ENCODE results near the gene REXO4. TPM values are rescaled to one million over a fixed set of nuclear protein-coding genes. Genes with fewer than 3 reads are reported as not detected.

The REXO4 gene
- total and polyA plus RNA-seq, 2 of the 13 experiments (the other 11 are each of a cell fraction or from before 2014, with no cell fraction given), result 18.5 to 30.4 TPM

DNA sequence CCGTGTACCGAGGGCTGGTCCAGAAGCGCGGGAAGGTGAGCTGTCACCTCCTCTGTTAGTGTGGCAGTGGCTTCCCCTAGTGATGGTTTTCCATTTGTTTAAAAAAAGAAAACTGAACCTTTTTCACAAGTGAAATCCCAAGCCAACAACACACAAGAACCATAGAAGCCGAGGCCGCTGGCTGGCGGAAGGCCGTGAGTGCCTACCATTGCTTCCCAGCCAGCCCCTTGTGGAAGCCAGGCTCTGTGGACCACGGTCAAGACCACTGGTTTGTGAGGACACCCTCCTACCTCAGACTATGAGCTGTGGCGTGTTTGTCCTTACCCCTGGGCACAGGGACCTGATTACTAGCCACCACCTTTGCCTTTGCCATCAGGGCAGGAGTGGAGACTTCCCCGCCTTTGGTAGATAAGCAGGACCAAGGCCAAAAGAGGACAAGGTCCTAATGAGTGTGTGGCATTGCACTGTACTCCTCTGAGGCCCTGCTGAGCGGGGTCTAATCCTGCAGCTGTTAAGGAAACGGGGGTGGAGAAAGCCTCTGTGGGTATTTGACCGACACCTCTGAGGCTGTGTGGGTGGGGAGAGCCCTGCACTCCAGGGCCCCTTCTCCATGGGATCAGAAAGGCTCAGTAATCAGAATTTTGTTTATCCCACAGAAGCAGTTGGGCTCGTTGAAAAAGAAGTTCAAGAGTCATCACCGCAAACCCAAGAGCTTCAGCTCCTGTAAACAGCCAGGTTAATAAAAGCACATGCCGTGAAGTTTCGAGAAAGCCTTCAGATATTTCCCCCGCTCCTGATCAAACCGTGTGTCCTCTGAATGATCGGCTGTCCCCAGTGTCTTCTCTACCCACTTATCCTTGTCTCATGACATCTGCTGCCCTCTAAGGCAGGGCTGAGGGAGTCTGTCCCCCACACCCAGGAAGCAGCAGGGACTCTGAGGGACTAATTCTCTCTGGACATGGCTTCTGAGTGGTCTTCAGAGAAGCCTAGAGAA, 57.1 kb downstream of the REXO4 start (continued):
- TF ChIP-seq, protein P1, sequence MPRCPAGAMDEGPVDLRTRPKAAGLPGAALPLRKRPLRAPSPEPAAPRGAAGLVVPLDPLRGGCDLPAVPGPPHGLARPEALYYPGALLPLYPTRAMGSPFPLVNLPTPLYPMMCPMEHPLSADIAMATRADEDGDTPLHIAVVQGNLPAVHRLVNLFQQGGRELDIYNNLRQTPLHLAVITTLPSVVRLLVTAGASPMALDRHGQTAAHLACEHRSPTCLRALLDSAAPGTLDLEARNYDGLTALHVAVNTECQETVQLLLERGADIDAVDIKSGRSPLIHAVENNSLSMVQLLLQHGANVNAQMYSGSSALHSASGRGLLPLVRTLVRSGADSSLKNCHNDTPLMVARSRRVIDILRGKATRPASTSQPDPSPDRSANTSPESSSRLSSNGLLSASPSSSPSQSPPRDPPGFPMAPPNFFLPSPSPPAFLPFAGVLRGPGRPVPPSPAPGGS (CRISPR knock-in tag; IDR thresholded peaks at IDR 0.05), result 0 out of 2 replicates have a peak, but pooled peaks have one; percentile 32
- TF ChIP-seq, protein P2, sequence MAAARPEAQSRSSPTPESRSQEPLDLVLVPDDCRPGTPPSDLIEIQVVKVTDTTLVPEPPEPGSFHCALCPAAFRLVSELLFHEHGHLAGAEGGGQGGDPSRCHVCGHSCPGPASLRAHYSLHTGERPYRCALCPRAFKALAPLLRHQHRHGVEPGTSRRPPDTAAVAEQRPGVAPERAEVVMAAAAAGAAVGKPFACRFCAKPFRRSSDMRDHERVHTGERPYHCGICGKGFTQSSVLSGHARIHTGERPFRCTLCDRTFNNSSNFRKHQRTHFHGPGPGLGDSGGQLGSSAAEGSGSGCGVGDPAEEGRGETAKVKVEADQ (CRISPR knock-in tag; IDR thresholded peaks at IDR 0.05; ENCODE audit: borderline replicate concordance), result peak; percentile 33; the same call in 1 of the 2 replicates
- TF ChIP-seq KDM2A (CRISPR knock-in tag; IDR thresholded peaks at IDR 0.05; ENCODE audit: borderline replicate concordance, low read depth) (peak; percentile 37; the same call in 1 of the 2 replicates), RXRA (CRISPR knock-in tag; IDR thresholded peaks at IDR 0.05) (peak; percentile 54; the same call in 1 of the 2 replicates), ZSCAN5A (CRISPR knock-in tag; IDR thresholded peaks at IDR 0.05; ENCODE audit: borderline replicate concordance) (0 out of 2 replicates have a peak, but pooled peaks have one; percentile 16), ZNF547 (CRISPR knock-in tag; IDR thresholded peaks at IDR 0.05) (peak; percentile 44; the same call in 1 of the 2 replicates), ZNF232 (CRISPR knock-in tag; IDR thresholded peaks at IDR 0.05; ENCODE audit: borderline replicate concordance) (no peak), DBP (CRISPR knock-in tag; IDR thresholded peaks at IDR 0.05; ENCODE audit: not compliant biosample characterization) (no peak), CENPT (CRISPR knock-in tag; IDR thresholded peaks at IDR 0.05; ENCODE audit: low read depth) (0 out of 2 replicates have a peak, but pooled peaks have one; percentile 33)
- TF ChIP-seq, protein P3, sequence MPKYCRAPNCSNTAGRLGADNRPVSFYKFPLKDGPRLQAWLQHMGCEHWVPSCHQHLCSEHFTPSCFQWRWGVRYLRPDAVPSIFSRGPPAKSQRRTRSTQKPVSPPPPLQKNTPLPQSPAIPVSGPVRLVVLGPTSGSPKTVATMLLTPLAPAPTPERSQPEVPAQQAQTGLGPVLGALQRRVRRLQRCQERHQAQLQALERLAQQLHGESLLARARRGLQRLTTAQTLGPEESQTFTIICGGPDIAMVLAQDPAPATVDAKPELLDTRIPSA (CRISPR knock-in tag; IDR thresholded peaks at IDR 0.05; ENCODE audit: borderline replicate concordance), result no peak
- TF ChIP-seq, protein P4, sequence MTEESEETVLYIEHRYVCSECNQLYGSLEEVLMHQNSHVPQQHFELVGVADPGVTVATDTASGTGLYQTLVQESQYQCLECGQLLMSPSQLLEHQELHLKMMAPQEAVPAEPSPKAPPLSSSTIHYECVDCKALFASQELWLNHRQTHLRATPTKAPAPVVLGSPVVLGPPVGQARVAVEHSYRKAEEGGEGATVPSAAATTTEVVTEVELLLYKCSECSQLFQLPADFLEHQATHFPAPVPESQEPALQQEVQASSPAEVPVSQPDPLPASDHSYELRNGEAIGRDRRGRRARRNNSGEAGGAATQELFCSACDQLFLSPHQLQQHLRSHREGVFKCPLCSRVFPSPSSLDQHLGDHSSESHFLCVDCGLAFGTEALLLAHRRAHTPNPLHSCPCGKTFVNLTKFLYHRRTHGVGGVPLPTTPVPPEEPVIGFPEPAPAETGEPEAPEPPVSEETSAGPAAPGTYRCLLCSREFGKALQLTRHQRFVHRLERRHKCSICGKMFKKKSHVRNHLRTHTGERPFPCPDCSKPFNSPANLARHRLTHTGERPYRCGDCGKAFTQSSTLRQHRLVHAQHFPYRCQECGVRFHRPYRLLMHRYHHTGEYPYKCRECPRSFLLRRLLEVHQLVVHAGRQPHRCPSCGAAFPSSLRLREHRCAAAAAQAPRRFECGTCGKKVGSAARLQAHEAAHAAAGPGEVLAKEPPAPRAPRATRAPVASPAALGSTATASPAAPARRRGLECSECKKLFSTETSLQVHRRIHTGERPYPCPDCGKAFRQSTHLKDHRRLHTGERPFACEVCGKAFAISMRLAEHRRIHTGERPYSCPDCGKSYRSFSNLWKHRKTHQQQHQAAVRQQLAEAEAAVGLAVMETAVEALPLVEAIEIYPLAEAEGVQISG (CRISPR knock-in tag; IDR thresholded peaks at IDR 0.05), result peak; percentile 23; the same call in 1 of the 2 replicates
- TF ChIP-seq, protein P5, sequence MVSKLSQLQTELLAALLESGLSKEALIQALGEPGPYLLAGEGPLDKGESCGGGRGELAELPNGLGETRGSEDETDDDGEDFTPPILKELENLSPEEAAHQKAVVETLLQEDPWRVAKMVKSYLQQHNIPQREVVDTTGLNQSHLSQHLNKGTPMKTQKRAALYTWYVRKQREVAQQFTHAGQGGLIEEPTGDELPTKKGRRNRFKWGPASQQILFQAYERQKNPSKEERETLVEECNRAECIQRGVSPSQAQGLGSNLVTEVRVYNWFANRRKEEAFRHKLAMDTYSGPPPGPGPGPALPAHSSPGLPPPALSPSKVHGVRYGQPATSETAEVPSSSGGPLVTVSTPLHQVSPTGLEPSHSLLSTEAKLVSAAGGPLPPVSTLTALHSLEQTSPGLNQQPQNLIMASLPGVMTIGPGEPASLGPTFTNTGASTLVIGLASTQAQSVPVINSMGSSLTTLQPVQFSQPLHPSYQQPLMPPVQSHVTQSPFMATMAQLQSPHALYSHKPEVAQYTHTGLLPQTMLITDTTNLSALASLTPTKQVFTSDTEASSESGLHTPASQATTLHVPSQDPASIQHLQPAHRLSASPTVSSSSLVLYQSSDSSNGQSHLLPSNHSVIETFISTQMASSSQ (IDR thresholded peaks at IDR 0.05; ENCODE audit: low read depth), result no peak
- TF ChIP-seq, protein P5 (CRISPR knock-in tag; IDR thresholded peaks at IDR 0.05; ENCODE audit: borderline replicate concordance), result 0 out of 2 replicates have a peak, but pooled peaks have one; percentile 24
